ENCODE measurements around the gene MAP4K5. TPM values are rescaled to one million over a fixed set of nuclear protein-coding genes. Genes with fewer than 3 reads are reported as not detected.

MAP4K5 gene
- total and polyA plus RNA-seq, 4 donors = 16.0 to 67.0 (median 38.4) TPM

- no peaks in the 10 kb centered on the region for H3K9me3 ChIP-seq (ENCODE audit: control insufficient read depth, low read length)
- H3K4me1 ChIP-seq (ENCODE audit: control insufficient read depth in 1 of 2, insufficient read depth in 2 of 2, low read length in 2 of 2) = no peaks in the 10 kb centered on the region
- intact Hi-C loops (cut with DNase I) = no loop called here
- no peak overlapping the region for H3K4me3 ChIP-seq (ENCODE audit: low read length in 2 of 2)
- H3K36me3 ChIP-seq (ENCODE audit: control insufficient read depth in 1 of 2, insufficient read depth in 2 of 2, low read length in 1 of 2) = peaks cover 3 to 6% of the 10 kb centered on the region in 2 donors
- no peaks in the 10 kb centered on the region for H3K27me3 ChIP-seq (ENCODE audit: control insufficient read depth in 1 of 2, insufficient read depth in 2 of 2, low read length in 1 of 2)
- DNase-seq = no peak
- no peak overlapping the region for H3K27ac ChIP-seq (ENCODE audit: low read depth in 1 of 2, low read length in 2 of 2)
- no peak for ATAC-seq (ENCODE audit: low FRiP score)
- 97 to 100% methylated on average over 1 of the region's 1 CpG for WGBS, 2 donors
Observed at GRCh38 chr14:50452296-50452695, 80.1 kb downstream of the MAP4K5 start.

- Histone ChIP-seq H3K9me3 (ENCODE audit: control insufficient read depth, low read length) (no peaks in the 10 kb centered on the region), H3K27me3 (ENCODE audit: control insufficient read depth in 1 of 2, insufficient read depth in 2 of 2, low read length in 1 of 2) (no peaks in the 10 kb centered on the region), H3K27ac (ENCODE audit: low read depth in 1 of 2, low read length in 2 of 2) (no peak overlapping the region), H3K4me1 (ENCODE audit: control insufficient read depth in 1 of 2, insufficient read depth in 2 of 2, low read length in 2 of 2) (no peaks in the 10 kb centered on the region), H3K4me3 (ENCODE audit: low read length in 2 of 2) (no peak overlapping the region), H3K36me3 (ENCODE audit: control insufficient read depth in 1 of 2, insufficient read depth in 2 of 2, low read length in 1 of 2) (peaks cover 3 to 4% of the 10 kb centered on the region in 2 donors)
- ATAC-seq (ENCODE audit: low FRiP score) (no peak), DNase-seq (no peak)
- intact Hi-C loops (cut with DNase I) = no loop called here
- 93 to 96% methylated on average over 6 of the region's 6 CpGs for WGBS, 2 donors
Observed at GRCh38 chr14:50451854-50452253, 80.5 kb downstream of the MAP4K5 start.

- H3K27ac ChIP-seq (ENCODE audit: low read depth in 1 of 2, low read length in 2 of 2) = no peak overlapping the region
- no peaks in the 10 kb centered on the region for H3K9me3 ChIP-seq (ENCODE audit: control insufficient read depth, low read length)
- no peaks in the 10 kb centered on the region for H3K27me3 ChIP-seq (ENCODE audit: control insufficient read depth in 1 of 2, insufficient read depth in 2 of 2, low read length in 1 of 2)
- H3K36me3 ChIP-seq (ENCODE audit: control insufficient read depth in 1 of 2, insufficient read depth in 2 of 2, low read length in 1 of 2) = peaks cover 3% of the 10 kb centered on the region in 2 donors
- H3K4me3 ChIP-seq (ENCODE audit: low read length in 2 of 2) = no peak overlapping the region
- no peaks in the 10 kb centered on the region for H3K4me1 ChIP-seq (ENCODE audit: control insufficient read depth in 1 of 2, insufficient read depth in 2 of 2, low read length in 2 of 2)
- ATAC-seq (ENCODE audit: low FRiP score) (no peak), DNase-seq (no peak)
- 5 to 7% methylated on average over 1 of the region's 1 CpG for WGBS, 2 donors
- intact Hi-C loops (cut with DNase I) = no loop called here
Observed at GRCh38 chr14:50447461-50447860, 84.9 kb downstream of the MAP4K5 start.

GRCh38 chr14:50434528-50434927 lies 97.8 kb downstream of the MAP4K5 start:
- ATAC-seq (ENCODE audit: low FRiP score) = no peak
- DNase-seq = no peak
- Histone ChIP-seq H3K27ac (ENCODE audit: low read depth in 1 of 2, low read length in 2 of 2) (no peak overlapping the region), H3K4me3 (ENCODE audit: low read length in 2 of 2) (no peak overlapping the region), H3K4me1 (ENCODE audit: control insufficient read depth in 1 of 2, insufficient read depth in 2 of 2, low read length in 2 of 2) (no peaks in the 10 kb centered on the region), H3K27me3 (ENCODE audit: control insufficient read depth in 1 of 2, insufficient read depth in 2 of 2, low read length in 1 of 2) (no peaks in the 10 kb centered on the region), H3K36me3 (ENCODE audit: control insufficient read depth in 1 of 2, insufficient read depth in 2 of 2, low read length in 1 of 2) (peaks cover 0 to 2% of the 10 kb centered on the region in 2 donors), H3K9me3 (ENCODE audit: control insufficient read depth, low read length) (no peaks in the 10 kb centered on the region)
- intact Hi-C loops (cut with DNase I) = no loop called here

- Histone ChIP-seq H3K27ac (ENCODE audit: low read depth in 1 of 2, low read length in 2 of 2) (no peak overlapping the region), H3K27me3 (ENCODE audit: control insufficient read depth in 1 of 2, insufficient read depth in 2 of 2, low read length in 1 of 2) (no peaks in the 10 kb centered on the region), H3K36me3 (ENCODE audit: control insufficient read depth in 1 of 2, insufficient read depth in 2 of 2, low read length in 1 of 2) (peaks cover 0 to 2% of the 10 kb centered on the region in 2 donors), H3K4me1 (ENCODE audit: control insufficient read depth in 1 of 2, insufficient read depth in 2 of 2, low read length in 2 of 2) (no peaks in the 10 kb centered on the region), H3K4me3 (ENCODE audit: low read length in 2 of 2) (no peak overlapping the region), H3K9me3 (ENCODE audit: control insufficient read depth, low read length) (no peaks in the 10 kb centered on the region)
- 86 to 95% methylated on average over 1 of the region's 1 CpG for WGBS, 2 donors
- DNase-seq (no peak), ATAC-seq (ENCODE audit: low FRiP score) (no peak)
- intact Hi-C loops (cut with DNase I) = no loop called here
Observed at GRCh38 chr14:50432131-50432530, 100.2 kb downstream of the MAP4K5 start.

- DNase-seq = no peak
- Histone ChIP-seq H3K4me1 (ENCODE audit: control insufficient read depth in 1 of 2, insufficient read depth in 2 of 2, low read length in 2 of 2) (no peaks in the 10 kb centered on the region), H3K9me3 (ENCODE audit: control insufficient read depth, low read length) (no peaks in the 10 kb centered on the region), H3K36me3 (ENCODE audit: control insufficient read depth in 1 of 2, insufficient read depth in 2 of 2, low read length in 1 of 2) (peaks cover 0 to 4% of the 10 kb centered on the region in 2 donors), H3K27me3 (ENCODE audit: control insufficient read depth in 1 of 2, insufficient read depth in 2 of 2, low read length in 1 of 2) (no peaks in the 10 kb centered on the region), H3K4me3 (ENCODE audit: low read length in 2 of 2) (no peak overlapping the region), H3K27ac (ENCODE audit: low read depth in 1 of 2, low read length in 2 of 2) (no peak overlapping the region)
- ATAC-seq (ENCODE audit: low FRiP score) = no peak
- intact Hi-C loops (cut with DNase I) = no loop called here
- 53 to 61% methylated on average over 3 of the region's 3 CpGs for WGBS, 2 donors
Observed at GRCh38 chr14:50425816-50426215, 106.6 kb downstream of the MAP4K5 start.

- Histone ChIP-seq H3K27ac (ENCODE audit: low read depth in 1 of 2, low read length in 2 of 2) (no peak overlapping the region), H3K4me3 (ENCODE audit: low read length in 2 of 2) (no peak overlapping the region), H3K9me3 (ENCODE audit: control insufficient read depth, low read length) (no peaks in the 10 kb centered on the region), H3K4me1 (ENCODE audit: control insufficient read depth in 1 of 2, insufficient read depth in 2 of 2, low read length in 2 of 2) (no peaks in the 10 kb centered on the region), H3K36me3 (ENCODE audit: control insufficient read depth in 1 of 2, insufficient read depth in 2 of 2, low read length in 1 of 2) (peaks cover 2 to 4% of the 10 kb centered on the region in 2 donors), H3K27me3 (ENCODE audit: control insufficient read depth in 1 of 2, insufficient read depth in 2 of 2, low read length in 1 of 2) (no peaks in the 10 kb centered on the region)
- intact Hi-C loops (cut with DNase I) = no loop called here
- WGBS, 2 donors = 88 to 89% methylated on average over 2 of the region's 2 CpGs
- no peak for ATAC-seq (ENCODE audit: low FRiP score)
- no peak for DNase-seq
Observed at GRCh38 chr14:50425105-50425504, 107.3 kb downstream of the MAP4K5 start.

- DNase-seq = no peak
- no peaks in the 10 kb centered on the region for H3K4me1 ChIP-seq (ENCODE audit: control insufficient read depth in 1 of 2, insufficient read depth in 2 of 2, low read length in 2 of 2)
- H3K9me3 ChIP-seq (ENCODE audit: control insufficient read depth, low read length) = no peaks in the 10 kb centered on the region
- intact Hi-C loops (cut with DNase I) = no loop called here
- no peak for ATAC-seq (ENCODE audit: low FRiP score)
- H3K27ac ChIP-seq (ENCODE audit: low read depth in 1 of 2, low read length in 2 of 2) = no peak overlapping the region
- no peaks in the 10 kb centered on the region for H3K27me3 ChIP-seq (ENCODE audit: control insufficient read depth in 1 of 2, insufficient read depth in 2 of 2, low read length in 1 of 2)
- H3K4me3 ChIP-seq (ENCODE audit: low read length in 2 of 2) = no peak overlapping the region
- H3K36me3 ChIP-seq (ENCODE audit: control insufficient read depth in 1 of 2, insufficient read depth in 2 of 2, low read length in 1 of 2) = peaks cover 2 to 4% of the 10 kb centered on the region in 2 donors
- 94 to 98% methylated on average over 3 of the region's 3 CpGs for WGBS, 2 donors
Observed at GRCh38 chr14:50423529-50423928, 108.8 kb downstream of the MAP4K5 start.

GRCh38 chr14:50421499-50421898 lies 110.9 kb downstream of the MAP4K5 start:
- H3K36me3 ChIP-seq (ENCODE audit: control insufficient read depth in 1 of 2, insufficient read depth in 2 of 2, low read length in 1 of 2) = peaks cover 2 to 7% of the 10 kb centered on the region in 2 donors
- H3K9me3 ChIP-seq (ENCODE audit: control insufficient read depth, low read length) = no peaks in the 10 kb centered on the region
- no peaks in the 10 kb centered on the region for H3K27me3 ChIP-seq (ENCODE audit: control insufficient read depth in 1 of 2, insufficient read depth in 2 of 2, low read length in 1 of 2)
- intact Hi-C loops (cut with DNase I) = no loop called here
- ATAC-seq (ENCODE audit: low FRiP score) (no peak), DNase-seq (no peak)
- H3K27ac ChIP-seq (ENCODE audit: low read depth in 1 of 2, low read length in 2 of 2) = no peak overlapping the region
- H3K4me1 ChIP-seq (ENCODE audit: control insufficient read depth in 1 of 2, insufficient read depth in 2 of 2, low read length in 2 of 2) = no peaks in the 10 kb centered on the region
- no peak overlapping the region for H3K4me3 ChIP-seq (ENCODE audit: low read length in 2 of 2)
- 93% methylated on average over 7 of the region's 7 CpGs for WGBS, 2 donors

Data from aorta (tissue), 5 donors.